Left ventricle myocardium inferior (tissue), 1 donor: ENCODE results near the gene R3HDM2. TPM values are rescaled to one million over a fixed set of nuclear protein-coding genes. Genes with fewer than 3 reads are reported as not detected.

ENCODE experiments used
- DNase-seq: peaks from one replicate; pipeline ENCODE4 v3.0.0-alpha.2; 2020
- H3K27ac ChIP-seq: fragments of 200-600 bp; replicated peaks from 2 replicates; pipeline ENCODE4 v1.8.0; 2021
- H3K27me3 ChIP-seq: fragments of 200-600 bp; 2 replicates; pipeline ENCODE4 v1.8.0; 2021; ENCODE audit warnings: low read depth
- H3K36me3 ChIP-seq: fragments of 200-600 bp; 2 replicates; pipeline ENCODE4 v1.8.0; 2021
- H3K4me1 ChIP-seq: fragments of 200-600 bp; 2 replicates; pipeline ENCODE4 v1.8.0; 2021
- H3K4me3 ChIP-seq: fragments of 200-600 bp; 2 replicates; pipeline ENCODE4 v1.8.0; 2021; ENCODE audit warnings: mild to moderate bottlenecking, moderate library complexity
- H3K9me3 ChIP-seq: fragments of 200-600 bp; replicated peaks from 2 replicates; pipeline ENCODE4 v1.8.0; 2021
- intact Hi-C: fragments of 100-400 bp; cut with micrococcal nuclease; formaldehyde crosslinking; loops from one replicate; pipeline ENCODE4 v1.11.0; 2022
- total RNA-seq: library from RNA; stranded (reverse); fragmentation: NEBNext Ultra II Directional; extraction: Animal tissue kit (Norgen Biotek cat#: 25700); gene quantifications from one replicate; pipeline ENCODE4 v1.2.1, GENCODE V29; 2021
- TF ChIP-seq, protein P1 (sequence below): fragments of 200-600 bp; IDR thresholded peaks from 2 replicates; pipeline ENCODE4 v1.8.0; 2021; ENCODE audit warnings: antibody characterized with exemption, mild to moderate bottlenecking, borderline replicate concordance
- donor health status: DM: no; HTN: yes; CAD: no; lungs with severe emphysema.

The R3HDM2 gene
- total RNA-seq, 1 donor from 2014 or later, result 63.1 TPM

DNA sequence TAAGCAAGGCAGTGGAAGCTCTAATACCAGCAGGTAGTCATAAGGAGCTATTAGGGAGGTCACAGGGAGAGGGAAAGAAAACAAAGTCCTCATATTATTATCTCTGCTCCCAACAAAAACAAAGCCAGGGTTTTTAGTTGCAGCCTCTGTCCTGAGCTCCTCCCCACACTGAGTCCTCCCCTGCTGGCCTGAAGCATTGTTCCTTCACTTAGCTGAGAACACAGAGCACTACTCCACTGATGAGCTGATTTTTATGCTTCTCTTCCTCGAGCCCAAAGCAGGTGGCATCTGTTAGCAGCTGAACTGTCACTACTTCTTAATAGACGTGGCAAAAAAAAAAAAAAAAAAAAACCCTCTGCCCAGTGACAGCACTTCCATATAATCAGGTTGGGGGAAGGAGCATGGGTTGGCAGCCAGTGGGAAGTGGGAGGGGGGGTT, 169.4 kb downstream of the R3HDM2 start:
- intact Hi-C loops, result no loop called here
- no peaks in the 10 kb centered on the region for H3K9me3 ChIP-seq
- peak overlapping the region; percentile 85 for H3K27ac ChIP-seq
- peaks cover 37% of the 10 kb centered on the region for H3K36me3 ChIP-seq
- peaks cover 73% of the 10 kb centered on the region for H3K4me1 ChIP-seq
- TF ChIP-seq, protein P1, sequence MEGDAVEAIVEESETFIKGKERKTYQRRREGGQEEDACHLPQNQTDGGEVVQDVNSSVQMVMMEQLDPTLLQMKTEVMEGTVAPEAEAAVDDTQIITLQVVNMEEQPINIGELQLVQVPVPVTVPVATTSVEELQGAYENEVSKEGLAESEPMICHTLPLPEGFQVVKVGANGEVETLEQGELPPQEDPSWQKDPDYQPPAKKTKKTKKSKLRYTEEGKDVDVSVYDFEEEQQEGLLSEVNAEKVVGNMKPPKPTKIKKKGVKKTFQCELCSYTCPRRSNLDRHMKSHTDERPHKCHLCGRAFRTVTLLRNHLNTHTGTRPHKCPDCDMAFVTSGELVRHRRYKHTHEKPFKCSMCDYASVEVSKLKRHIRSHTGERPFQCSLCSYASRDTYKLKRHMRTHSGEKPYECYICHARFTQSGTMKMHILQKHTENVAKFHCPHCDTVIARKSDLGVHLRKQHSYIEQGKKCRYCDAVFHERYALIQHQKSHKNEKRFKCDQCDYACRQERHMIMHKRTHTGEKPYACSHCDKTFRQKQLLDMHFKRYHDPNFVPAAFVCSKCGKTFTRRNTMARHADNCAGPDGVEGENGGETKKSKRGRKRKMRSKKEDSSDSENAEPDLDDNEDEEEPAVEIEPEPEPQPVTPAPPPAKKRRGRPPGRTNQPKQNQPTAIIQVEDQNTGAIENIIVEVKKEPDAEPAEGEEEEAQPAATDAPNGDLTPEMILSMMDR, result no peak
- no peak for DNase-seq
- H3K27me3 ChIP-seq, result no peaks in the 10 kb centered on the region
- H3K4me3 ChIP-seq, result no peak overlapping the region

- TF ChIP-seq, protein P1, result no peak
- intact Hi-C loops, result no loop called here
- Histone ChIP-seq H3K36me3 (peaks cover 37% of the 10 kb centered on the region), H3K27ac (peak overlapping the region; percentile 85), H3K27me3 (no peaks in the 10 kb centered on the region), H3K4me3 (no peak overlapping the region), H3K4me1 (peaks cover 73% of the 10 kb centered on the region), H3K9me3 (no peaks in the 10 kb centered on the region)
- no peak for DNase-seq
Measured at GRCh38 chr12:57260366-57260765, 170.5 kb downstream of the R3HDM2 start.

- no peaks in the 10 kb centered on the region for H3K27me3 ChIP-seq
- H3K4me3 ChIP-seq, result no peak overlapping the region
- TF ChIP-seq, protein P1, result no peak
- H3K4me1 ChIP-seq, result peaks cover 63% of the 10 kb centered on the region
- peaks cover 46% of the 10 kb centered on the region for H3K36me3 ChIP-seq
- peak; percentile 78 for DNase-seq
- intact Hi-C loops, result no loop called here
- no peaks in the 10 kb centered on the region for H3K9me3 ChIP-seq
- peak overlapping the region; percentile 85 for H3K27ac ChIP-seq
Measured at GRCh38 chr12:57258977-57259970, 171.6 kb downstream of the R3HDM2 start.

DNA sequence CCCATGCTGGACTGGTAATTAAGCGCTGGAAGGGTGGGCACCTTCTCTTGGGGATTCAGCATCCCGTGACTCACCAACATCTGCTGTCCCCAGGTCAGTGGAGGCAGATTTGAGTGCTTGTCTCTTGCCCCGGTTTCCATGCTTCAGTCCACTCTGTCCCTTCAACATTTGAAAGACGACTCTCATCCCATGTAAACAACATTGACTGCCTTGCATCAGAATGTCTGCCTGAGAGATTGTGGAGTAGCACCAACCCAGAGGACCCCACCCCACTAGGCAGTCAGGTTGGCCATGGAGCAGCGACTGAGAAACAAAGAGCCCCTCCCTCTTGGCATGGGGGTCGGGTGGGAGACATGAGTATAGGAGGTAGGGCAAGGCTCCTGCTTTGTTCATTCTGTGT, 174.9 kb downstream of the R3HDM2 start:
- Histone ChIP-seq H3K36me3 (peaks cover 46% of the 10 kb centered on the region), H3K27ac (no peak overlapping the region)
- TF ChIP-seq, protein P1, result no peak

DNA sequence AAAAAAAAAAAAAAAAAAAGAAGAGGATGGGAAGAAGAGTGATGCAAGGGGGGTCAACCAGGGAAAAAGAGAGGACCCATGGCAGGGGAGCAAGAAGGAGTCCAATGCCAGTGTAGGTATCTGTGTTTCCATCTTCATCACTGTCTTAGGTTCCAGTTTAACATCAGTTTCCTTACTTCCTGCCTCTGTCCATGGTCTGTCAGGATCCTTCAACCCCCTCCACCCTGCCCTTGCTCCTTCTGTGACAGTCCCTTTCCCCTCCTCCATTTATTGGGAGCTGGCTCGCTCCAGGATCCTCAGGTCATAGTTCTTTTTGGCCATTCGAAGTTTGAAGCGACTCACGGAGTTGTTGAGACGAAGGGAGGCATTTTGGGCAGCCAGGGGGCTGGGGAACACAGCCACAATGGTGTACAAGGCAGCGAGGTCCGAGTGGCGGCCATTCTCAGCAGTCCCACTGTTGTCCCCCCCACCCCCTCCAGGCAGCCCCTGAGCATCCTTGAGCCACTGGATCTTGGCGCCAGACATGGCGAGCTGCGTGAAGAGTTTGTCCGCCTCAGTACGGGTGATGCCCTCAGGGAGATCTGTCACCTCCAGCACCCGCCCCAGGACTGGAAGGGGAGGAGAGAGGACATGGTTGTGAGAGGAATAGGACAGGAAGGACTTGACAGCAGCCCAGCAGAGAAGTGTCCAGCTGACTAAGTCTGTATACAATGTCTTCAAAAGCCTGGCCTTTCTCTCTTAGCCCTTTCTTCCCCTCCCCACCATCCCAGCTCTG, 176.2 kb downstream of the R3HDM2 start:
- Histone ChIP-seq H3K27me3 (no peaks in the 10 kb centered on the region), H3K36me3 (peaks cover 46% of the 10 kb centered on the region), H3K9me3 (no peaks in the 10 kb centered on the region), H3K27ac (no peak overlapping the region), H3K4me1 (peaks cover 18% of the 10 kb centered on the region), H3K4me3 (no peak overlapping the region)
- no peak for DNase-seq
- TF ChIP-seq, protein P1, result no peak
- intact Hi-C loops, result no loop called here

More for the DNA sequence above, 174.9 kb downstream of the R3HDM2 start:
- H3K4me1 ChIP-seq, result peaks cover 31% of the 10 kb centered on the region
- DNase-seq, result no peak
- H3K27me3 ChIP-seq, result no peaks in the 10 kb centered on the region
- intact Hi-C loops, result no loop called here
- no peaks in the 10 kb centered on the region for H3K9me3 ChIP-seq
- no peak overlapping the region for H3K4me3 ChIP-seq
